A673 (cell line): ENCODE measurements around the gene SREBF2. TPM values are rescaled to one million over a fixed set of nuclear protein-coding genes. Genes with fewer than 3 reads are reported as not detected.

Experiments
- BruUV-seq: library from RNA; stranded (reverse); fragments of 400-500 nt; replicated peaks from 2 replicates; lab custom pipeline; 2021; lab: Mats Ljungman, UMichigan
- CTCF ChIA-PET: fragments of 300-600 bp; sonication (Branson Sonifier 250); formaldehyde crosslinking; loops from one replicate; lab custom pipeline; 2022; ENCODE audit warnings: antibody characterized with exemption; lab: Charles Lee
- POLR2A ChIA-PET: fragments of 300-600 bp; sonication (Branson Sonifier 250); formaldehyde crosslinking; loops from one replicate; lab custom pipeline; 2022; ENCODE audit warnings: antibody characterized with exemption; ENCODE audit not compliant: low non-redundant PET; lab: Charles Lee
- DNase-seq: peaks from one replicate; pipeline ENCODE4 v3.0.0-alpha.2; 2015; ENCODE audit warnings: low spot score
- H3K27ac ChIP-seq: fragments of 200-600 bp; sonication (generic); 2 replicates; pipeline ENCODE4 v1.5.1; 2016; ENCODE audit warnings: mixed run types, low read depth, mild to moderate bottlenecking, mixed read lengths, antibody characterized with exemption, low read length; ENCODE audit not compliant: poor library complexity, severe bottlenecking
- H3K27me3 ChIP-seq: fragments of 200-600 bp; sonication (generic); replicated peaks from 2 replicates; pipeline ENCODE4 v1.6.1; 2017; ENCODE audit warnings: mixed run types, low read depth, mild to moderate bottlenecking, mixed read lengths, antibody characterized with exemption, low read length; ENCODE audit not compliant: insufficient read depth, poor library complexity
- H3K36me3 ChIP-seq: fragments of 200-600 bp; sonication (generic); 2 replicates; pipeline ENCODE4 v1.6.1; 2016; ENCODE audit warnings: mixed run types, mild to moderate bottlenecking, mixed read lengths, antibody characterized with exemption, low read length; ENCODE audit not compliant: insufficient read depth, poor library complexity, severe bottlenecking
- H3K4me1 ChIP-seq: fragments of 200-600 bp; sonication (generic); 2 replicates; pipeline ENCODE4 v1.6.1; 2017; ENCODE audit warnings: mixed run types, mild to moderate bottlenecking, mixed read lengths, antibody characterized with exemption, low read length; ENCODE audit not compliant: insufficient read depth, poor library complexity, severe bottlenecking
- H3K4me3 ChIP-seq: fragments of 200-600 bp; sonication (generic); 2 replicates; pipeline ENCODE4 v1.5.1; 2016; ENCODE audit warnings: low read depth, mixed run types, mild to moderate bottlenecking, mixed read lengths, low read length; ENCODE audit not compliant: poor library complexity, severe bottlenecking
- H3K9me3 ChIP-seq: fragments of 200-600 bp; sonication (generic); 2 replicates; pipeline ENCODE4 v1.6.1; 2016; ENCODE audit warnings: mixed run types, low read depth, mild to moderate bottlenecking, mixed read lengths, antibody characterized with exemption, low read length; ENCODE audit not compliant: poor library complexity, severe bottlenecking
- CTCF ChIP-seq: fragments of 300-800, 200-600 bp; sonication (generic); conservative IDR thresholded peaks from 2 replicates; pipeline ENCODE4 v1.5.1; 2017; ENCODE audit warnings: low read depth, mild to moderate bottlenecking, antibody characterized with exemption, low read length, moderate library complexity, mixed read lengths
- EZH2 ChIP-seq: fragments of 200-600 bp; sonication (generic); IDR thresholded peaks from 2 replicates; pipeline ENCODE4 v1.6.1; 2017; ENCODE audit warnings: borderline replicate concordance, low read depth, mild to moderate bottlenecking, mixed read lengths, antibody characterized with exemption, low read length; ENCODE audit not compliant: poor library complexity, severe bottlenecking
- intact Hi-C: fragments of 100-400 bp; cut with micrococcal nuclease; formaldehyde crosslinking; loops from one replicate; pipeline ENCODE4 v1.10.0; 2022; ENCODE audit not compliant: unreplicated experiment
- total RNA-seq: library from RNA; stranded (reverse); gene quantifications from 2 replicates; pipeline ENCODE4 v1.2.3, GENCODE V29; 2021

The SREBF2 gene
- total RNA-seq, 1 experiment from 2014 or later, result 141 TPM

GRCh38 chr22:41899110-41899509, 66.2 kb downstream of the SREBF2 start:
- no peak overlapping the region for H3K27ac ChIP-seq
- H3K4me1 ChIP-seq, result no peaks in the 10 kb centered on the region
- CTCF ChIA-PET, result no interaction called here
- H3K36me3 ChIP-seq, result peaks cover 86% of the 10 kb centered on the region
- BruUV-seq, result no TSS peak
- no peaks in the 10 kb centered on the region for H3K9me3 ChIP-seq
- DNase-seq, result no peak
- no peak overlapping the region for H3K4me3 ChIP-seq
- intact Hi-C loops, result no loop called here
- TF ChIP-seq EZH2 (no peak), CTCF (no peak)
- H3K27me3 ChIP-seq, result no peaks in the 10 kb centered on the region
- POLR2A ChIA-PET, result no interaction called here

GRCh38 chr22:41899992-41900651, 67.2 kb downstream of the SREBF2 start:
- Histone ChIP-seq H3K27ac (no peak overlapping the region), H3K27me3 (no peaks in the 10 kb centered on the region), H3K9me3 (no peaks in the 10 kb centered on the region), H3K4me1 (no peaks in the 10 kb centered on the region), H3K4me3 (no peak overlapping the region), H3K36me3 (peaks cover 86% of the 10 kb centered on the region)
- TF ChIP-seq EZH2, result no peak
- TF ChIP-seq CTCF, result no peak
- BruUV-seq, result no TSS peak
- ChIA-PET CTCF (no interaction called here), POLR2A (no interaction called here)
- no peak for DNase-seq
- intact Hi-C loops, result no loop called here

- H3K36me3 ChIP-seq, result peaks cover 87% of the 10 kb centered on the region
- intact Hi-C loops, result no loop called here
- no peaks in the 10 kb centered on the region for H3K9me3 ChIP-seq
- H3K27me3 ChIP-seq, result no peaks in the 10 kb centered on the region
- TF ChIP-seq EZH2 (no peak), CTCF (no peak)
- DNase-seq, result no peak
- no peak overlapping the region for H3K27ac ChIP-seq
- no peak overlapping the region for H3K4me3 ChIP-seq
- POLR2A ChIA-PET, result no interaction called here
- CTCF ChIA-PET, result no interaction called here
- no peaks in the 10 kb centered on the region for H3K4me1 ChIP-seq
- BruUV-seq, result no TSS peak
Measured at GRCh38 chr22:41900652-41901312, 67.9 kb downstream of the SREBF2 start.
